Measurements from ENCODE around the gene DNM3.

DNM3 gene

GRCh38 chr1:172326136-172326535, 484.8 kb downstream of the DNM3 start:
- DNase-seq (ENCODE audit: low read depth in 2 of 2), result no peak

DNA sequence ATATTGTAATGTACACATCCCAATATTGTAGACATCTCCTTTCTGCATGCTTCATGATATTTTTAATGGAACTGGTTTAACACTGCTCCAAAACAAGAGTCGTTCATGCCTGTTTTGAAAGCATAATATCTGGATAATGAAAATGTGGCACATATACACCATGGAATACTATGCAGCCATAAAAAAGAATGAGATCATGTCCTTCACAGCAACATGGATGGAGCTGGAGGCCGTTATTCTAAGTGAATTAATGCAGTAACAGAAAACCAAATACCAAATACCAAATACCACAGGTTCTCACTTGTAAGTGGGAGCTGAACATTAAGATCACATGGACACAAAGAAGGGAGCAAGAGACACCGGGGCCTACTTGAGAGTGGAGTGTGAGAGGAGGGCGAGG, 487.0 kb downstream of the DNM3 start:
- no peak for DNase-seq (ENCODE audit: low read depth in 2 of 2)

DNA sequence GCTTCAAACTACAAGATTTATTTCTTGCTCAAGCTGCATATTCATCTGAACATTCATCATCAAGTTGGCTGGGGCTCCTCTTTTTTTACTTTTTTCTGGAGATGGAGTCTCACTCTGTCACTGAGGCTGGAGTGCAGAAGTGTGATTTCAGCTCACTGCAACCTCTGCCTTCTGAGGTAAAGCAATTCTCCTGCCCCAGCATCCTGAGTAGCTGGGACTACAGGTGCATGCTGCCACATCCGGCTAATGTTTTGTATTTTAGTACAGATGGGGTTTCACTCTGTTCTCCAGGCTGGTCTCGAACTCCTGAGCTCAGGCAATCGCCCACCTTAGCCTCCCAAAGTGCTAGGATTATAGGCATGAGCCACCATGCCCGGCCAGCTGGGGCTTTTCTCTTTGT, 490.9 kb downstream of the DNM3 start:
- DNase-seq (ENCODE audit: low read depth in 2 of 2), result no peak

DNA sequence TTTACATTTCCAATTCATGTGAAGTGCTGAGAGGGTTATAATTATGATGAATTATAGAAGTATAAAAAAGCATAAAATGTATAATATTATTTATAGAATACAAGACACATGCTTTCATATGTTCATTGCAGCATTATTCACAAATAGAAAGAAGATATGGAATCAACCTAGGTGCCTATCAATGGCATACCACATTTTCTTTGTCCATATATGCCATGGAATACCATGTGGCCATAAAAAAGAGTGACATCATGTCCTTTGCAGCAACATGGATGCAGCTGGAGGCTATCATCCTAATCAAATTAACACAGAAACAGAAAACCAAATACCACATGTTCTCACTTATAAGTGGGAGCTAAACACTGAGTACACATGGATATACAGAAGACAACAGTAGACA, 494.1 kb downstream of the DNM3 start:
- DNase-seq (ENCODE audit: low read depth in 2 of 2), result no peak

GRCh38 chr1:172338295-172338735, 497.0 kb downstream of the DNM3 start:
- no peak for DNase-seq (ENCODE audit: low read depth in 2 of 2)

DNA sequence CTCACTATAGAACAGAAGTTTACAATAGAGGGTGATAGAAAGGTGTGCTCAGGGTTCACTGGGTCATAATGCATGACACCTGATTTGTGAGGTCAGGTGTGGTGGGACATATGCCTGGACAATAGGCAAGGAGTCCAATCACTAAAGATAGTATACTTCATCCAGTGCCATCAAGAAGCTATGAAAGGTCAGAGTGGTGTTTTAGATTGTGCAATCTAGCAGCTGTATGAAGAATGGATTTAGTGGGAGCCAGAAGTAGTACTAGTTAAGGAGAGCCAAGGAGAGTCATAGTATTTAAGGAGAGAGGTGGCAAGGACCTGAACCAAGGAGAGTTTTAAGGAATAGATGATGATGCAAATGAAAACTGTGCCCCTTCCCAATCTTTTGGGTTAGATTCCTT, 498.5 kb downstream of the DNM3 start:
- DNase-seq (ENCODE audit: low read depth in 2 of 2), result no peak

DNA sequence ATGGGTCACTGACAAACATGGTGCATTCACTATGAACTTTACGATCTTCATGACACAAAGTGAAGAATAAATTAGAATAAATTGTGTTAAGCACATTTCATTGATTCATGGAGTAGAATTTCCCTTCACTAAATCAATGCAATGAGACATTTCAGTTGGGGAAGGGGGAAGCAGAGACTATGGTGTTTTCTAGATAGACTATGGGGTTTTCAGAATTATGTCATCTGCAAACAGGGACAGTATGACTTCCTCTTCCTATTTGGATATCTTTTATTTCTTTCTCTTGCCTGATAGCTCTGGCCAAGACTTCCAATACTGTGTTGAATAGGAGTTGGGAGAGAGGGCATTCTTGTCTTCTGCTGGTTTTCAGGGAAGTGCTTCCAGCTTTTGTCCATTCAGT, 499.2 kb downstream of the DNM3 start:
- DNase-seq (ENCODE audit: low read depth in 2 of 2), result no peak

DNA sequence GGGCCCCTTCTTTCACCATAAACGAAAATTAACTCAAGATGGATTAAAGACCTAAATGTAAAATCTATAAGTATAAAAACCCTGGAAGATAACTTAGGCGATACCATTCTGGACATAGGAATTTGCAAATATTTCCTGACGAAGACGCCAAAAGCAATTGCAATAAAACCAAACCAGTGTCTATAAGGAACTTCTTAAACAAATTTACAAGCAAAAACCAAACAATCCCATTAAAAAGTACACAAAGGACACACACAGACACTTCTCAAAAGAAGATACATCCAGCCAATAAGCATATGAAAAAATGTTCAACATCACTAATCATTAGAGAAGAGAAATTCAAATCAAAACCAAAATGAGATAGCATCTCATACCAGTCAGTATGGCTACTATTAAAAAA, 500.4 kb downstream of the DNM3 start:
- no peak for DNase-seq (ENCODE audit: low read depth in 2 of 2)

DNA sequence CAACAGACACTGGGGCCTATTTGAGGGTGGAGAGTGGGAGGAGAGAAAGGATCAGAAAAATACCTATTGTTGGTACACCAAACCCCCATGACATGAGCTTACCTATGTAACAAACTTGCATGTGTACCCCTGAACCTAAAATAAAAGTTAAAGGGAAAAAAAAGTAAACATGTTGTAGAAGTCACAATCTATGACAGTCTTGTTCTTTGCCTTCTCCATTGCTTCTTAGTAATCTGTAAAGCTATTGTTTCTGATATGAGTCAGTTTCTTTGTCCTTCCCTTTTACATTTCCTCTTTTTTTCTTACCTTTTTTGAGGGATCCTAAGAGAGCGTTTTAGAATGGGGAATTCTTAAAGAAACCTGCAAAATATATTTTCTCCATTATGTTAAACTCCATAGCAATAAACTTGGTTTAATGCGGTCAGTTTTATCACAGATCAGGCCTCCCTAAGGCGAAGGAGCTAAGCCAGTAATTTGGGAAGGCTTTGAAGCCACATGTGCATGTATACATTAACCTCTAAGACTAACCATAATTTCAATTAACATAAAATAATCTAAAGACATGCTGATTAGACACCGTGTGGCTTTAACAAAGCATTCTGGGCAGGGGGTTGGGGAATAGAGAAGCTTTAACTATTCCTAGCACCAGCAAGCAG, 501.4 kb downstream of the DNM3 start:
- DNase-seq (ENCODE audit: low read depth in 2 of 2), result no peak

DNA sequence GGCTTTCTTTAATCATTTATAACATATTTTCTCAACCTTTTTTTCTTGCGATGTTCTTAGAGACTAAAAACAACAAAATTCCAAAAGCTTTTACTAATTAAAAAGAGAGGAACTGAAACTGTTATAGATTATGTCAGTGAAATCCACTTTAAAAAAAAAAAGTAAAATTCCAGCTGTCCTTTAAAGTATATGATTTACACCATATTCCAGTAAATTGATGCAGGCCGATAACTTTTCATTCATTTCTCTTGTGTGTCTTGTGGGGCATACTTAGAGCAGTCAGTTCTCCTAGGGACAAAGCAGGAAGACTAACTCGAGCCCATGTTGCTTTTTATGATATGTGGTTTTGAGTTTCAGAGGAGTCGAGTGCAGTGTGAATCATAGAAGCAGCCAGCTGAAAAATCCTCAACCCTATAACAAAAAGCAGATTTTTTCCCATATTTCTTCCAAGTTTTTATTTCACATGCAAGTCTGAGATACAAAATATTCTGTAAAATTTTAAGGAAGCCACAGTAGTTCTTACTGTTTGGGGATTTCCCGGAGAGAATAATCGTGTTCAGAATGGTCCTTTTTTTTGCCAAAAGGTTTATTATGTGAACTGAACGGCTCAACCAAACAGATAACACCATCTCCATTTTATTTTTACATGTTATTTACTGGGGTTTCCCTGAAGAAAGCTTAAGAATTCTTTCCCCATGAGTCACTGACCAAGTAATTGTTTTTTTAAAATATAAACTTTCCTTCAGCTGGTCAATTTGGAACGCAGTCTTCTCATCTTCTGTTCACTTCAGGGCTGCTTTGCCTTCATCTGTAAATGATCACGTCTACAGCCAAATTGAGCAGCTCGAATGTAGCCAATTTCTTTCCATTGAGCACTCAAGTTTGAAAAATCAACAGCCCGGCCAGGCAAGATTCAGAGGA, 502.2 kb downstream of the DNM3 start:
- no peak for DNase-seq (ENCODE audit: low read depth in 2 of 2)

DNA sequence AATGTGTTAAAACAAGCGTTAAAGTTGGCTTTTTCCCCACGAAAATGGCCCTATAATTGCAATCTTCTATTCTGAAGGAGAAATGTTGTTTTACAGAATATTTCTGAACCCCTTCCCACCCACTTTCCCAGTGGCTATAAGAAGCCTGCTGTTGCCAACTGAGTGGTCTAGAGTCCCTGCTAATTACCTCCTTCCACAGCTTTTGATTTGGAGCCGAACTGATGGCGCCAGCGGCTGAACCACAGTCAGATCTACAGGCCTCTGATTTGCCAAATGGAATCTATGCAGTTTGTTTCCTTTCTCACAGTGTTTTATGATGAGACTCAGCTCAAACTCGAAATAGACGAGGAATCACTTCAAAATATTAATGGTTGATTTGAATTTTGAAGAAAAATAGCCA, 503.1 kb downstream of the DNM3 start:
- DNase-seq (ENCODE audit: low read depth in 2 of 2), result no peak

DNA sequence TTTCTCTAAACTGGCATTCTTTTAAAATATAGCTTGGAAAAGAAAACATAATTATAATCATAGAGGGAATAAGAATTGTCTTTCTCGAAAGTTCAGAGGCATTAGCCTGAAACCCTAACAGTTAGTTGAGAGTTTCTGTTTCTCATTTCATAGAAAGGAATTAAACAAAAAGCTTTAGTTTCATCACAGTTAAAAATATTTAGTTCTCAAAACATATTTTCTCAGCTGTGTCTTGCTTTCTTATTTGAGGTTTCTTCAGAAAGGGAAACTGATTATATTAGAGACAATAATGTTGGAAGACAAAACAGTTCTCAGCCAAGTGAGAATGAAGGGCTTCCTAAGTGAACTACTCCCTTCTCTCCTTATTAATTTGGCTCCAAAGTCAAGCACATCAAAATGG, 503.8 kb downstream of the DNM3 start:
- DNase-seq (ENCODE audit: low read depth in 2 of 2), result no peak

DNA sequence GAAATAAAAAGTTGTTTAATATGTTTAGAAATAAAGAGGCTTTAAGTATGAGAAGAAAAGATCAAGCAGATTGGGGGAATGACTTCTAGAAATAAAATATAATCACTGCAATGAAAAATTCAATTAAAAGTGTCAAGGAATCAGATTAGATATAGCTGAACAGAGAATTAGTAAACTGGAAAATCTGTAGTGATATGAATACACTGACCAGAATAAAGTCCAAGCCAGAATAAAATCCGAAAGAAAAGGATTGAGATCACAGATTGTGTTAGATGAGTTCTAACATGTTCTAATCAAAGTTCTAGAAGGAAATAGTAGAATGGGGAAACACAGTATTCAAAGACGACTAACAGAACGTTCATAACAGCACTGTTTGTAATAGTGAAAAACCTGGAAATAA, 506.1 kb downstream of the DNM3 start:
- no peak for DNase-seq (ENCODE audit: low read depth in 2 of 2)

- no peak for DNase-seq (ENCODE audit: low read depth in 2 of 2)
Observed at GRCh38 chr1:172350856-172351255, 509.6 kb downstream of the DNM3 start.

GRCh38 chr1:172351346-172351745, 510.0 kb downstream of the DNM3 start:
- no peak for DNase-seq (ENCODE audit: low read depth in 2 of 2)

GRCh38 chr1:172351754-172352161, 510.5 kb downstream of the DNM3 start:
- DNase-seq (ENCODE audit: low read depth in 2 of 2), result no peak

GRCh38 chr1:172352435-172352834, 511.1 kb downstream of the DNM3 start:
- DNase-seq (ENCODE audit: low read depth in 2 of 2), result no peak

DNA sequence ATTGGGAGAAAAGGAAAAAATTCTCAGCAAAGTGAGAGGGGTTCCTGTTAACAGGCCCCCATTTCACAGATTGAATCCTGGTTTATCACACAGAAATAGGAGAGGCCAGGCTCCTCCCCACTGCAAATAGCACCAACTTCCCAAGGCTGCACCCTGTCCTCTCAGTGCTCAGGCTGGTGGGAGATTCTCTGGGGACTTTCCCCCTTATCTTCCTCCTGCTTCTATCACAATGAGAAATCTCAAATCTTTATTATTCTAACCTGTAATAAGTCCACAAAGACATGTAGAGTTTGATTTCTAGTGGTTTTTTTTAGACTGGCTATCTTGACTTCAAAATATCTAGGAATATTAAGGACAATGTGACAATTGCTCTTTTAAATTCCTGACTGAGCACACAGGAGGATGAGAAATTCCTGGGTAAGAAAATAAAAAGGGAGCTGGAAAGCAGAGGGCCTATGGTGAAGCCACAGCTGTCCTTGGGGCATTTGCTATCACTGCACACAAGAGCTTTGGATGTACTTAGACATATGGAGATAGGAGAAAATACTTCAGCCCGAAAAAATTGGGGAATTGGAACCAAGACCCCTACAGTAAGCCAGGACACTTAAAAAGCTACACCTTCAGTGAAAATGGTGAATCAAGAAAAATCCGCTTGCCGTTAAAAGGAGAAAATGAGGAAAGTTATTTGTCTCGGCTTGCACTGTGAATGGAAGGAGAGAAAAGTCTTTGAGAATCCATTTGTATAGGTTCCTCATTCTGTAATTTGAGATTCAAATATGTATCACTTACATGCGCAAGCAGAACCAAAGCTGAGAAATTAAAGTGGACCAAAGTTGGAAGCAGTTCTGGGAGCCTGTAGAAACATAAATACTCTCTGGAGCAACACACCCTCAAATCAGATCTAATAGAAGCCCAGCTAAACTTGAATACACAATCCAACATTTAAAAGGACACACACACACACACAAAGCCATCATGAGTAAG, 513.3 kb downstream of the DNM3 start:
- DNase-seq (ENCODE audit: low read depth in 2 of 2), result no peak

- no peak for DNase-seq (ENCODE audit: low read depth in 2 of 2)
Observed at GRCh38 chr1:172356620-172357019, 515.3 kb downstream of the DNM3 start.

DNA sequence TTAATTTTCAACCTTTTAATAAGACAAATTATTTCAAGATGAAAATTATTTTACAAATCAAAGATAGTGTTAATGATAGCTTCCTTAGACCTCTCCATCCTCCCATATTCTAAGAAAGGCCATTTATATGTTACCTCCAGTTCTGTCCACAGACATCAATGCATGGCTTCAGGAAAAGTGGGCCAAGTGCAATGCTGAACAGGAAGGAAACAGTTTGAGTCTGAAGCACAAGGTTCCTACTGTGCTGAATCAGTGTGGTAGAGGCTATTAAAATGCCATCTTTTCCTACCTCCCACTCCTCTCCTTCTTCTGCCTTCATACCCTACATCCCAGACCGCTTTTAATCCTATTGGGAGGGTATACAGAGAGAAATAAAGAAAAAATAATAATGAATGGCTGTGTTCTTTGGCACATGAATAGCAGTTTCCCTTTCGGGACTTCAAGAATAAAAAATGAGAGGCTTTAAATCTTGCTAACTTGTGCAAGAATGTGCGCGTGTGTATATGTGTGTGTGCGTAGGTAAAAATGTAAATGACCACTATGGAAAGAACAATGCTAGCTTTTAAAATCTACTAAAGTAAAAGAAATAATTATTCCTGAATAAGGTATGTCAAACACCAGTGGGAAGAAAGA, 516.6 kb downstream of the DNM3 start:
- no peak for DNase-seq (ENCODE audit: low read depth in 2 of 2)

GRCh38 chr1:172359491-172359999, 518.2 kb downstream of the DNM3 start:
- no peak for DNase-seq (ENCODE audit: low read depth in 2 of 2)
